Keratinocyte (primary cell): ENCODE results near the gene CDC25C. TPM values are rescaled to one million over a fixed set of nuclear protein-coding genes. Genes with fewer than 3 reads are reported as not detected.

Source experiments
- DNase-seq: peaks from one replicate; pipeline ENCODE4 v3.0.0-alpha.2; 2011; ENCODE audit warnings: low read depth, missing footprints, low spot score
- FAIRE-seq: peaks from 2 replicates; lab custom pipeline; 2011; peaks lifted over from hg19 to GRCh38; lab: Jason Lieb, UNC
- H2AFZ ChIP-seq: 2 replicates; pipeline ENCODE4 v1.6.0; 2012; ENCODE audit warnings: low read length, control low read depth, inconsistent platforms; ENCODE audit not compliant: control insufficient read depth
- H3K27ac ChIP-seq: 2 replicates; pipeline ENCODE4 v1.5.1; 2011; ENCODE audit warnings: low read length; ENCODE audit not compliant: control insufficient read depth, insufficient read depth
- H3K27me3 ChIP-seq: 3 replicates; pipeline ENCODE4 v1.6.0; 2011; ENCODE audit warnings: low read length; ENCODE audit not compliant: control insufficient read depth, insufficient read depth; ENCODE audit errors: extremely low read depth
- H3K36me3 ChIP-seq, 2 experiments: 2 replicates in 1 of 2; 3 replicates in 1 of 2; pipeline ENCODE4 v1.5.1; 2011; ENCODE audit warnings: low read length in 2 of 2, mild to moderate bottlenecking in 1 of 2; ENCODE audit not compliant: control insufficient read depth in 2 of 2, insufficient read depth in 2 of 2; ENCODE audit errors: extremely low read depth in 1 of 2
- H3K4me1 ChIP-seq: 3 replicates; pipeline ENCODE4 v1.5.1; 2011; ENCODE audit warnings: low read length; ENCODE audit not compliant: control insufficient read depth, insufficient read depth; ENCODE audit errors: extremely low read depth
- H3K4me2 ChIP-seq: 3 replicates; pipeline ENCODE4 v1.6.0; 2011; ENCODE audit warnings: low read depth, low read length; ENCODE audit not compliant: control insufficient read depth, insufficient read depth; ENCODE audit errors: extremely low read depth
- H3K4me3 ChIP-seq, 3 experiments: fragments of 200-600 bp in 1 of 3; sonication (generic) in 1 of 3; 2 replicates in 2 of 3; 3 replicates in 1 of 3; pipeline ENCODE4 v1.5.1; 2011 to 2016; ENCODE audit warnings: low read length in 3 of 3, mild to moderate bottlenecking in 3 of 3, control low read depth in 2 of 3, inconsistent platforms in 1 of 3, low read depth in 1 of 3, mixed read lengths in 1 of 3, mixed run types in 1 of 3, moderate library complexity in 1 of 3; ENCODE audit not compliant: control insufficient read depth in 2 of 3, insufficient read depth in 2 of 3; ENCODE audit errors: extremely low read depth in 1 of 3
- H3K79me2 ChIP-seq: 2 replicates; pipeline ENCODE4 v1.6.0; 2012; ENCODE audit warnings: low read length; ENCODE audit not compliant: control insufficient read depth, insufficient read depth
- H3K9ac ChIP-seq: 3 replicates; pipeline ENCODE4 v1.6.0; 2011; ENCODE audit warnings: low read length; ENCODE audit not compliant: control insufficient read depth, insufficient read depth; ENCODE audit errors: extremely low read depth
- H3K9me1 ChIP-seq: 3 replicates; pipeline ENCODE4 v1.6.0; 2011; ENCODE audit warnings: low read length; ENCODE audit not compliant: control insufficient read depth, insufficient read depth; ENCODE audit errors: extremely low read depth
- H3K9me3 ChIP-seq: 2 replicates; pipeline ENCODE4 v1.5.1; 2012; ENCODE audit warnings: low read depth, low read length; ENCODE audit not compliant: control insufficient read depth
- H4K20me1 ChIP-seq: 3 replicates; pipeline ENCODE4 v1.6.0; 2011; ENCODE audit warnings: low read length; ENCODE audit not compliant: control insufficient read depth, insufficient read depth; ENCODE audit errors: extremely low read depth
- CTCF ChIP-seq, 3 experiments: IDR thresholded peaks in 1 of 3; conservative IDR thresholded peaks in 1 of 3; optimal IDR thresholded peaks in 1 of 3; 2 replicates in 2 of 3; 3 replicates in 1 of 3; pipeline versions ENCODE3 to v1.5.1; 2011; ENCODE audit warnings: low read length in 3 of 3, mild to moderate bottlenecking in 3 of 3, moderate library complexity in 2 of 3, control low read depth in 1 of 3, inconsistent platforms in 1 of 3; ENCODE audit not compliant: insufficient read depth in 2 of 3; ENCODE audit errors: extremely low read depth in 1 of 3
- EZH2 ChIP-seq: IDR thresholded peaks from one replicate; pipeline ENCODE4 v1.6.1; 2012; ENCODE audit warnings: inconsistent platforms, mild to moderate bottlenecking, low read length, moderate library complexity
- dilution Hi-C: fragments of 300-500 bp; cut with MboI; formaldehyde crosslinking; loops from one replicate; pipeline ENCODE4 v1.7.0; 2020; ENCODE audit warnings: low sequenced_read_pairs; ENCODE audit not compliant: extremely low pct_ligation_motif_present
- polyA plus RNA-seq, 5 experiments: library from polyadenylated mRNA; depleted of rRNA in 3 of 5; stranded (reverse) in 3 of 5; stranded (forward) in 1 of 5; unstranded in 1 of 5; fragments of >200 nt; gene quantifications; 1 replicate in 1 of 5; 2 replicates in 3 of 5; 3 replicates in 1 of 5; pipeline versions ENCODE4 v1.2.1 to v1.2.3, GENCODE V29; 2011 to 2012; ENCODE audit warnings: missing spikeins in 2 of 5, low read depth in 1 of 5, low replicate concordance in 1 of 5

The CDC25C gene
- polyA plus RNA-seq, 1 donor (not counting 4 experiments of a cell fraction or from before 2014, with no cell fraction given), result 4.7 TPM

GRCh38 chr5:138246334-138246733 lies 85.3 kb downstream of the CDC25C start:
- no peaks in the 10 kb centered on the region for H3K36me3 ChIP-seq
- H3K4me1 ChIP-seq, result peaks cover 2% of the 10 kb centered on the region
- H4K20me1 ChIP-seq, result no peaks in the 10 kb centered on the region
- no peak overlapping the region for H2AFZ ChIP-seq
- DNase-seq (no peak), FAIRE-seq (no peak)
- H3K27me3 ChIP-seq, result peaks cover 29% of the 10 kb centered on the region
- no peaks in the 10 kb centered on the region for H3K9me3 ChIP-seq
- H3K9me1 ChIP-seq, result no peaks in the 10 kb centered on the region
- no peaks in the 10 kb centered on the region for H3K79me2 ChIP-seq
- H3K4me3 ChIP-seq, result no peak overlapping the region
- TF ChIP-seq CTCF (optimal IDR thresholded peaks at IDR 0.05 in 1 of 3, IDR thresholded peaks at IDR 0.05 in 1 of 3, conservative IDR thresholded peaks at IDR 0.05 in 1 of 3; ENCODE audit: extremely low read depth in 1 of 3, insufficient read depth in 2 of 3, low read length in 3 of 3) (no peak), EZH2 (no peak)
- no peak overlapping the region for H3K4me2 ChIP-seq
- H3K9ac ChIP-seq, result no peak overlapping the region
- no peak overlapping the region for H3K27ac ChIP-seq
- dilution Hi-C loops, result no loop called here

- H3K4me3 ChIP-seq, result no peak overlapping the region
- H3K4me2 ChIP-seq, result no peak overlapping the region
- FAIRE-seq (no peak), DNase-seq (no peak)
- no peaks in the 10 kb centered on the region for H3K36me3 ChIP-seq
- H3K9me3 ChIP-seq, result no peaks in the 10 kb centered on the region
- no peak overlapping the region for H2AFZ ChIP-seq
- H3K9me1 ChIP-seq, result no peaks in the 10 kb centered on the region
- H3K79me2 ChIP-seq, result no peaks in the 10 kb centered on the region
- H3K27me3 ChIP-seq, result peaks cover 35% of the 10 kb centered on the region
- H4K20me1 ChIP-seq, result no peaks in the 10 kb centered on the region
- peaks cover 3% of the 10 kb centered on the region for H3K4me1 ChIP-seq
- dilution Hi-C loops, result no loop called here
- no peak overlapping the region for H3K27ac ChIP-seq
- H3K9ac ChIP-seq, result no peak overlapping the region
- TF ChIP-seq CTCF (optimal IDR thresholded peaks at IDR 0.05 in 1 of 3, IDR thresholded peaks at IDR 0.05 in 1 of 3, conservative IDR thresholded peaks at IDR 0.05 in 1 of 3; ENCODE audit: extremely low read depth in 1 of 3, insufficient read depth in 2 of 3, low read length in 3 of 3) (no peak), EZH2 (no peak)
These were observed 85.9 kb downstream of the CDC25C start for GRCh38 chr5:138245717-138246116.
